COR-L47 (cell line): Measurements from ENCODE around the gene NFAT5.

ENCODE experiments used
- DNase-seq: peaks from one replicate; lab custom pipeline; 2025; lab: John Stamatoyannopoulos, UW

NFAT5 gene

DNA sequence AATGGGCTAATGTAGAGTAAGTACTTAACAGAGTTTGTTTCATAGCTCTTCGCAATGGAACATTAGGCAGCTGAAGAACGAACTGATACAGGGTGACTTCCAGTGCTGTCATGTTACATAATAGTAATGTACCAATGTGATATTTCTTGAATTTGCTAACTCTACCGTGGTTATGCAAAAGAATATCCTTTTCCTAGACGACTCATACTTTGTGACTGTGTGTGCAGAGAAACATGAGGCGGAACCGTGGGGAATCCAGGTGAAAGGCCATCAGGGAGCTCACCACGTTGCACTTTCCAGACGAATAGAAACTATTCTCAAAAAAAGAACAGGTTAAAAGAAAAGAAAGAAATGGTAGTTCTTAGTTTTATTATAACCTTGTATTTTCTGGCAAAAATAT lies 175.8 kb downstream of the NFAT5 start:
- DNase-seq = no peak

DNA sequence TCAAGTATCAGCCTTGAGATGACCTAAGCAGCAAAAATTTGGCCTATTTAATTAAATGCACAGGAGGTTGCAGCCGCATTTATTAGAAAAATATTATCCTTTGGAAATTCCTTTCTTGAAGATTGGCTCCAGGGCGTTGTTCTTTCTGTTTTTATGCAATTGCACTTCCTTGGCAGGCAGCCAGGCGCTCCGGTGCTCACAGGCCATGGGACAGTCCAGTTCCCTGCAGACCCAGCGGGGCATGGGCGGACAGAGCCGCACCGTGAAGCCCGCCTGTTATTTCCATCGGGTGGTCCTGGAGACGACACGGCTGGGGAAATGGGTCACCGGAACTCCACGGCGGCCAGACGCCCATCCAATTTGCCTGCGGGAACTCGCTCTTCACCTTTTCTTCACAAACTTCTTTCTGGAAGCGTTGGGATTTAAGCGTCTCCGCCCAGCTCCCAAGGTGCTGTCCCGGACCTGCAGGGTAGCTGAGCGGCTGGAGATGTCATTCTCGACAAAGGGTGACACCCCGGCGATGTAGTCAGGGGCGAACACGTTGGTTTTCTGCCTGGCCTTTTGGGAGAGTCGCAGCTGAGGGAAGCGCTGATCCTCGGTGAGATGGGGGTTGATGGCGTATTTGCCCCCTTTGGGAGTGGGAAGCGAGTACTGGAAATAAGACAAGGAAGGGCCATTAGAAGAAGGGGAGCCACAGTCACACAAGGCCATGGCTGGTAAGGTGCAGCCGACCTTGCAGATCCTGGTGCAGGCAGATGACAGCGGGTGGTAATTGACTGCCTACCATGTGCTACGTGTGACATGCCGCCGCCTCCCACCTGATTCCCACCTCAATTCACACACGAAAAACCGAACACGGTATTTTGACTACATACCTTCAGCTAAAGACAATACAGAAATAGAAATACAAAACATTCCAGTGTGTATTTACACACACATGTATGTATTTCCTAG lies 176.5 kb downstream of the NFAT5 start:
- no peak for DNase-seq

DNA sequence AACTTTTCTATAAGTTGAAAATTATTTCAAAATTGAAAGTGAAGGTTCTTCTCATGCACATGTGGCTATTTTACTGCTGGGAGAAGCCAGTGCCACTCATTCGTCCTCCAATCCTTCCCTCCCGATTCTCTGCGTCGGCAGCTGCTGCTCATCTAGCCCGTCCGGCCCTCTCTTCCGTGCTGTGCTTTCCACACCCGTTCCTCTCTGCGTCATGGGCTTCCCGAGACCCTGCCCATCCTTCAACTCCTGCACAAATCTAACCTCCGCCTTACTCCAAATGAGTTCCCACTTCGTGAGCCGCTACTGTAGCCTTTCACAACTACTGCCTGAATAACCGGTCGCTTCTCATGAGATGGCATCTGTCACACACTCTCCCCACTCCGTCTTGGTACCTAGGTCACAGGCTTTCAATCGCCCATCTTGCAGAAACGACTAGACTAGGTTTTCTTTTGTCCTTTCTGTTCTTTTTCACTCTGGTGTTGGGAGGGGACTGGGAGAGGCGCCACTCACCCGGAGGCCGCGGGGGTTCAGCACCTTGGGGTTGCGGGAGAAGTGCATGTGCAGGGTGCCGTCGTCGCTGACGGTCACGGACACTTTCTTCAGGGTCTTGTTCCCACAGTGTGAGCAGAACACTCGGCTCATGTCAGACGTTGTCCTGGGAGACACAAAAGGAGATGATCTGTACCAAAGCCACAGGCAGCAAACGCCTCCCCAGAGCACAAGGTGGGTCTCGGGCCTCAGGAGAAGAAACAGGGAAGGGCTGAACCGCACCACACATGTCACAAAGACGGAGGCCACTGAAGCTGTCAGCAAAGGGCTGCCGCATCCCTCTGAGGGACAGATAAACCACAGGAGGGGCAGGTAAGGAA lies 178.8 kb downstream of the NFAT5 start:
- no peak for DNase-seq

DNA sequence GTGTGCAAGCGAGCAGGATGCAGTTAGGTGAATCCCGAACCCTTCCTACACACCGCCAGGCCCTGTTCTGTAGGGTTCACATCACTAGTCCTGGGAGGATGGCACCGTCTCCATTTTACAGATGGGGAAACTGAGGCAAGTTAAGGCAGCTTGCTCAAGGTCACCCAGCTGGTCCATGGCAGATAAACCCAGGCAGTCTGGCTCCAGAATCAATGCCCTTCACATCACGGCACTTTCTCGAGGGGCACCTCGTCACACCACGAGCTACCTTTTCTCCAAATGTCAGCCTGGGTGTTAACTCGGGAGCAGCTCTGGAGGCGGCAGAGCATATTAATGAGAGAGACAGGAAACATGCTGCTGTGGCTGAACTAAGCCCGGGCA lies 179.5 kb downstream of the NFAT5 start:
- DNase-seq = no peak

DNA sequence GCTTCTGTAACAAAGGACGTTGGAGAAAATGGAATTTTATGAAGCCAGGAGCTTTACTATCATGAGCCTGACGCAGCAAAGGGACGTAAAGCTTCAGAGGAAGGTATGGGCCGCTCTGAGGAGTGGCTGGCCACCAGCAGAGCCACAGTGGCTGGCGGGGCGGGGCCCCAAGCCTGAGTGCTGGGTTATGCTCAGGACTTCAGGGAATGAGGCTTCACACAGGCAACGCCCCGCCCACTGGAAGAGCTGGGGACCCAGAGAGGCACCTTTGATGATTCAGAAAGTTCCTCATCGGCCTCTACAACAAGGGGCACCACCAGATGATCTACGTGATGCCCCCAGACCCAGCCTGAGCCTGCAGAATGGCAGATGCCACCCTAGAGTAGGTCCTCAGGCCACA lies 180.2 kb downstream of the NFAT5 start:
- no peak for DNase-seq

DNA sequence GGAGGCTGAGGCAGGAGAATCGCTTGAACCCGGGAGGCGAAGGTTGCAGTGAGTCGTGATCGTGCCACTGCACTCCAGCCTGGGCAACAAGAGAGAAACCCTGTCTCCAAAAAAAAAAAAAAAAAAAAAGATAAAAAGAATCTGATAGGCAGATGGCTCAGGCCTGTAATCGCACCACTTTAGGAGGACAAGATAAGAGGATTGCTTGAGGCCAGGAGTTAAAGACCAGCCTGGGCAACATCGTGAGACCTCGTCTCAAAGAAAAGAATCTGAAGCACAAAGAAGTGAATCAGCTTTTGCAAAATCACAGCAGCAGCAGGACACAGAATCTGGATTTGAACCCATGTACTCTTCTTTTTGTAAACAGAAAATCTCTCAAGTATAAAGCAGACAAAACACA lies 181.3 kb downstream of the NFAT5 start:
- no peak for DNase-seq

DNA sequence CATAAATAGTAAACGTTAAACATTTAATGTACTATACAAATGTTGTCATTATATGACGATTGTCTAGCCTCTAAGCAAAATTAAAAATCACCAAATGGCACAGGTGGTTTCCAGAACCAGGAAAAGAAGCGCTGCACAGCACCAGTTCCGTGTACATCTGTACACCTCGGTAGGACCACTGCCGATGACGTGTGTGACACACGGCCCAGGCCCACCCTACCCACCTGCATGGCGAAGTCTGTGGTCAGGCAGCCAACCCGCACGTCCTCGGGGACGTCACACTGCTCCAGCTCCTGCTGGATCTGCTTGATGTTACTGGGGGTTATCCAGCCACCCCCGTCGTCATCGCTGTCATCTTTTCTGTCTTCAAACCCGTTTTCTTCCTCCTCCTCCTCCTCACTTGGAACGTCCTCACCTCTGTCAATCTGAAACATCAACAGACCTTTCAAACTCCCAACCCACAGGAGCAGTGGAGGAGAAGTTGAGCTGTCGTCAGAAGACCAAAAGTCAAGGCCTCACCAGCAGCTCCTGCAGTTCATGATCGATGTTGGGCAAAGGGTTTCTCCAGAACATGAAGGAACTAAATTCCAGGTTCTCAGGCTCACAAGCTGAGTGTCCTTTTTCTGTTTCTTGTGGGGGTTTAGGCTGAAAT lies 183.1 kb downstream of the NFAT5 start:
- DNase-seq = no peak

DNA sequence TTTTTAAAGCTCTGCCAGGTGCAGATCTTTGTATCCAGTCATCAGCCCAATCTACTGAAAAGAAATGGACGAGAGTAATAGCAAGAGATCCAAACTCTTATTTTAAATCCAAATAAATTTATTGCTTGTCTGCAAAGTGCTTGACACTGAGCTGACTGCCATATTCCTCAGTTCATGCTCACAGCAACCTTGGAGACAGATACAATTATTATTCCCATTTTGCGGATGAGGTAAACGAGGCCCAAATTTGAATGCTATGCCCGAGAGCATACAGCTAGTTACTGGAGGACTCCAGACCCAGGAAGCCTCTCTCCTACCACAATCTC lies 188.3 kb downstream of the NFAT5 start:
- no peak for DNase-seq
